Measurements from ENCODE around the gene PALD1. TPM values are rescaled to one million over a fixed set of nuclear protein-coding genes. Genes with fewer than 3 reads are reported as not detected.
"Not testable (repeated sequence)": the region's sequence is repeated elsewhere in the genome, so short reads cannot be mapped to it uniquely, and the experiment has no call there.

PALD1 gene
- total RNA-seq, 4 donors from 2014 or later = 1.4 to 5.2 (median 4.0) TPM

- Histone ChIP-seq H3K36me3 (no peaks in the 10 kb centered on the region), H3K9me3 (no peaks in the 10 kb centered on the region), H3K27me3 (no peaks in the 10 kb centered on the region), H3K4me3 (no peak overlapping the region), H3K4me1 (peaks cover 11 to 20% (median 14%) of the 10 kb centered on the region in 4 donors), H3K27ac (no peak overlapping the region)
- TF ChIP-seq POLR2AphosphoS5 (IDR thresholded peaks at IDR 0.05) = no peak
- no peak for TF ChIP-seq CTCF (IDR thresholded peaks at IDR 0.05)
- TF ChIP-seq EP300 (IDR thresholded peaks at IDR 0.05; ENCODE audit: low read depth) = no peak
- no peak for TF ChIP-seq POLR2A (IDR thresholded peaks at IDR 0.05)
- intact Hi-C loops (cut with DNase I; ENCODE audit: low total_unique reads) = no loop called here
- in situ Hi-C loops (cut with MboI; ENCODE audit: low pct_ligation_motif_present in 1 of 4, low pct_unique_long_range_greater_than_20kb in 1 of 4, low sequenced_read_pairs in 3 of 4) = no loop called here
- DNase-seq = no peak
- 67 to 100% methylated on average over 1 to 3 of the region's 3 CpGs for WGBS, 2 donors (ENCODE audit: low coverage in 1 of 2)
These were observed 100.9 kb downstream of the PALD1 start for GRCh38 chr10:70579234-70580002.

DNA sequence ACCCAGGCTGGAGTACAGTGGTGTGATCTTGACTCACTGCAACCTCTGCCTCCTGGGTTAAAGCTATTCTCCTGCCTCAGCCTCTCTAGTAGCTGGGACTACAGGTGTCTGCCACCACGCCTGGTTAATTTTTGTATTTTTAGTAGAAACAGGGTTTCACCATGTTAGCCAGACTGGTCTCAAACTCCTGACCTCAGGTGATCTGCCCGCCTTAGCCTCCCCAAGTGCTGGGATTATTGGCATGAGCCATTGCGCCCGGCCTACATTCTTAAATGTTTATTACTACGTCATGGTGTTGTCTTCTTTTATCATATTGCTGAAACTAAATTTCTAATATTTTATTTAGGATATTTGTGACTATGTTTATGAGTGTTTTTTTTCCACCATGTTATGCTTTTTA, 102.6 kb downstream of the PALD1 start:
- H3K36me3 ChIP-seq; intact Hi-C loops (cut with DNase I; ENCODE audit: low total_unique reads); H3K4me3 ChIP-seq; H3K27ac ChIP-seq; in situ Hi-C loops (cut with MboI; ENCODE audit: low pct_ligation_motif_present in 1 of 4, low pct_unique_long_range_greater_than_20kb in 1 of 4, low sequenced_read_pairs in 3 of 4); H3K9me3 ChIP-seq; DNase-seq; H3K27me3 ChIP-seq: not testable (repeated sequence)
- WGBS, 2 donors (ENCODE audit: low coverage in 1 of 2) = 97% methylated on average over 5 of the region's 5 CpGs; no CpG with 5 or more reads in 1 of the 2 donors
- H3K4me1 ChIP-seq = peaks cover 5 to 19% (median 7%) of the 10 kb centered on the region in 4 donors

GRCh38 chr10:70582793-70583668, 104.5 kb downstream of the PALD1 start:
- Histone ChIP-seq H3K27ac (no peak overlapping the region), H3K4me3 (no peak overlapping the region), H3K36me3 (no peaks in the 10 kb centered on the region), H3K4me1 (peaks cover 0 to 8% (median 0%) of the 10 kb centered on the region in 4 donors), H3K27me3 (no peaks in the 10 kb centered on the region), H3K9me3 (no peaks in the 10 kb centered on the region)
- no peak for TF ChIP-seq EP300 (IDR thresholded peaks at IDR 0.05; ENCODE audit: low read depth)
- intact Hi-C loops (cut with DNase I; ENCODE audit: low total_unique reads) (no loop called here), in situ Hi-C loops (cut with MboI; ENCODE audit: low pct_ligation_motif_present in 1 of 4, low pct_unique_long_range_greater_than_20kb in 1 of 4, low sequenced_read_pairs in 3 of 4) (no loop called here)
- DNase-seq = no peak
- 86% methylated on average over 18 of the region's 19 CpGs; no CpG with 5 or more reads in 1 of the 2 donors for WGBS, 2 donors (ENCODE audit: low coverage in 1 of 2)

DNA sequence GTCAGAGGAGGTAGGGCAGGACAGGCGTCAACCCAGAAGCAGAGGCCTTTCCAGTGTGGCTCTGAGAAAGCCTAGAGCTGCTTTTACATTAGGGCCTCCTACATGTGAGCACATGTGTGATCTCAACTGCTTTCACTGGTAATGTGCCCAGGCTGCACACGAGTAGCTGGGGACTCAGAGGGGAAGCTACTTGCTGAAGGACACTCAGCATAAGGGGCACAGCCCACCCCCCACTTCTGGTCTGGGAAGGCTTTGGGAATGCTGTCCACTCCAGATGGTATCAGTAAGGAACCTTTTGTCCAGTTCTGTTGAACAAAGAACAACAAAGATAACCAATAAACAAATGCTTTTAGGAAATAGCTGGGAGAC, 105.1 kb downstream of the PALD1 start:
- in situ Hi-C loops (cut with MboI; ENCODE audit: low pct_ligation_motif_present in 1 of 4, low pct_unique_long_range_greater_than_20kb in 1 of 4, low sequenced_read_pairs in 3 of 4) (no loop called here), intact Hi-C loops (cut with DNase I; ENCODE audit: low total_unique reads) (no loop called here)
- Histone ChIP-seq H3K36me3 (no peaks in the 10 kb centered on the region), H3K4me3 (no peak overlapping the region), H3K27ac (no peak overlapping the region), H3K4me1 (peaks cover 0 to 8% (median 0%) of the 10 kb centered on the region in 4 donors), H3K27me3 (no peaks in the 10 kb centered on the region), H3K9me3 (no peaks in the 10 kb centered on the region)
- DNase-seq = no peak
- WGBS, 2 donors (ENCODE audit: low coverage in 1 of 2) = 89% methylated on average over 2 of the region's 2 CpGs; no CpG with 5 or more reads in 1 of the 2 donors
- TF ChIP-seq POLR2AphosphoS5 (IDR thresholded peaks at IDR 0.05) (no peak), POLR2A (IDR thresholded peaks at IDR 0.05) (no peak), CTCF (IDR thresholded peaks at IDR 0.05) (no peak), EP300 (IDR thresholded peaks at IDR 0.05; ENCODE audit: low read depth) (no peak)

DNA sequence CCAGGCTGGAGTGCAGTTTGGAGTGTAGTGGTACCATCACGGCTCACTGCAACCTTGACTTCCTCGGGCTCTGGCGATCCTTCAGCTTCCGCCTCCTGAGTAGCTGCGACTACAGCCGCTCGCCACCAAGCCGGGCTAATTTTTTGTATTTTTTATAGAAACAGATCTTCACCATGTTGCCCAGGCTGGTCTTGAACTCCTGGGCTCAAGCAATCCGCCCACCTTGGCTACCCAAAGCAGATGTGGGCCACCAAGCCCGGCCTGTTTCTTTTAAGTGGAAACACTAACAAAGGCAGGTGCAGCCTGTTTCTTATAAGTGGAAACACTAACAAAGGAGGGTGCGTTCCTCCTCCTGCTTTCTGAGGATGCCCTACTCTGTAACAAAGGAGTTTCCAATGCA, 105.8 kb downstream of the PALD1 start:
- WGBS, 2 donors (ENCODE audit: low coverage in 1 of 2) = 78 to 85% methylated on average over 9 to 11 of the region's 11 CpGs
- H3K4me3 ChIP-seq = no peak overlapping the region
- H3K4me1 ChIP-seq = peaks cover 0 to 8% (median 0%) of the 10 kb centered on the region in 4 donors
- H3K9me3 ChIP-seq = no peaks in the 10 kb centered on the region
- intact Hi-C loops (cut with DNase I; ENCODE audit: low total_unique reads) (no loop called here), in situ Hi-C loops (cut with MboI; ENCODE audit: low pct_ligation_motif_present in 1 of 4, low pct_unique_long_range_greater_than_20kb in 1 of 4, low sequenced_read_pairs in 3 of 4) (no loop called here)
- no peak for DNase-seq
- TF ChIP-seq CTCF (IDR thresholded peaks at IDR 0.05) (no peak), POLR2A (IDR thresholded peaks at IDR 0.05) (no peak), POLR2AphosphoS5 (IDR thresholded peaks at IDR 0.05) (no peak), EP300 (IDR thresholded peaks at IDR 0.05; ENCODE audit: low read depth) (no peak)
- no peak overlapping the region for H3K27ac ChIP-seq
- no peaks in the 10 kb centered on the region for H3K36me3 ChIP-seq
- no peaks in the 10 kb centered on the region for H3K27me3 ChIP-seq
